HepG2 (cell line): Measurements from ENCODE around the gene MAN2A2. TPM values are rescaled to one million over a fixed set of nuclear protein-coding genes. Genes with fewer than 3 reads are reported as not detected.

Source experiments
- ATAC-seq: fragments of 200-7000 bp; cut with Tn5 transposase; 3 replicates; pipeline ENCODE4 v1.9.1; 2020; ENCODE audit warnings: mild to moderate bottlenecking, moderate library complexity
- BruUV-seq: library from RNA; stranded (reverse); fragments of 400-500 nt; replicated peaks from 2 replicates; lab custom pipeline; 2021; lab: Mats Ljungman, UMichigan
- CTCF ChIA-PET: fragments of 300-600 bp; formaldehyde crosslinking; extraction: SDS; loops from one replicate; lab custom pipeline; 2021; ENCODE audit warnings: low total read pairs, inconsistent platforms, low intra/inter-chr PET ratio; lab: Yijun Ruan, JAX
- POLR2A ChIA-PET: fragments of 350-600 bp; sonication (Branson Sonifier 250); formaldehyde crosslinking; loops from one replicate; lab custom pipeline; 2020; ENCODE audit warnings: antibody characterized with exemption, inconsistent platforms; lab: Yijun Ruan, JAX
- DNase-seq: peaks from one replicate; pipeline ENCODE4 v3.0.0-alpha.2; 2015; ENCODE audit warnings: low spot score
- FAIRE-seq: peaks from 3 replicates; lab custom pipeline; 2011; peaks lifted over from hg19 to GRCh38; lab: Jason Lieb, UNC
- H2AFZ ChIP-seq: one replicate; pipeline ENCODE4 v1.6.1; 2011; ENCODE audit warnings: low read length, inconsistent platforms
- H3K27ac ChIP-seq: fragments of 300-600 bp; 3 replicates; pipeline ENCODE4 v1.8.0; 2011; ENCODE audit warnings: mixed run types, mild to moderate bottlenecking, mixed read lengths, low read length, inconsistent platforms; ENCODE audit not compliant: insufficient read depth; ENCODE audit errors: extremely low read length
- H3K27me3 ChIP-seq, 2 experiments: fragments of 200-600 bp in 1 of 2; 2 replicates in 1 of 2; 3 replicates in 1 of 2; pipeline versions ENCODE4 v1.6.0 to v1.8.0; 2011; ENCODE audit warnings: low read length in 2 of 2, mild to moderate bottlenecking in 2 of 2, moderate library complexity in 2 of 2, inconsistent platforms in 1 of 2; ENCODE audit not compliant: insufficient read depth in 2 of 2, control insufficient read depth in 1 of 2
- H3K36me3 ChIP-seq, 2 experiments: fragments of 200-600 bp in 1 of 2; replicated peaks in 1 of 2; 2 replicates in 1 of 2; 3 replicates in 1 of 2; pipeline versions ENCODE4 v1.5.1 to v1.8.0; 2011; ENCODE audit warnings: low read length in 2 of 2, inconsistent platforms in 1 of 2; ENCODE audit not compliant: insufficient read depth in 2 of 2, control insufficient read depth in 1 of 2
- H3K4me1 ChIP-seq: 2 replicates; pipeline ENCODE4 v1.5.1; 2012; ENCODE audit warnings: low read length, inconsistent platforms; ENCODE audit not compliant: insufficient read depth
- H3K4me2 ChIP-seq: 2 replicates; pipeline ENCODE4 v1.6.0; 2011; ENCODE audit warnings: low read depth, low read length, inconsistent platforms
- H3K4me3 ChIP-seq, 3 experiments: fragments of 200-600 bp in 1 of 3; sonication (generic), shearing (Covaris generic) in 1 of 3; replicated peaks in 1 of 3; 2 replicates each; pipeline ENCODE4 v1.5.1; 2011 to 2016; ENCODE audit warnings: low read length in 3 of 3, inconsistent platforms in 2 of 3, low read depth in 2 of 3, mild to moderate bottlenecking in 2 of 3, control low read depth in 1 of 3, mixed read lengths in 1 of 3; ENCODE audit not compliant: insufficient read depth in 1 of 3
- H3K79me2 ChIP-seq: one replicate; pipeline ENCODE4 v1.6.1; 2011; ENCODE audit warnings: low read length, inconsistent platforms; ENCODE audit not compliant: insufficient read depth
- H3K9ac ChIP-seq: 2 replicates; pipeline ENCODE4 v1.6.0; 2011; ENCODE audit warnings: mild to moderate bottlenecking, low read depth, low read length, inconsistent platforms; ENCODE audit not compliant: insufficient read depth
- H3K9me3 ChIP-seq: 2 replicates; pipeline ENCODE4 v1.5.1; 2012; ENCODE audit warnings: mild to moderate bottlenecking, low read length
- H4K20me1 ChIP-seq: 2 replicates; pipeline ENCODE4 v1.6.0; 2011; ENCODE audit warnings: inconsistent platforms, mild to moderate bottlenecking, low read length, moderate library complexity; ENCODE audit not compliant: insufficient read depth
- BCL6 ChIP-seq: IDR thresholded peaks from 2 replicates; pipeline ENCODE4 v1.6.1; 2016; ENCODE audit warnings: missing genetic modification reagents, missing compliant biosample characterization
- FOSL1 ChIP-seq: sonication (generic); formaldehyde crosslinking; IDR thresholded peaks from 2 replicates; pipeline ENCODE4 v1.9.0; 2021; ENCODE audit warnings: missing genetic modification reagents, borderline replicate concordance
- FOSL2 ChIP-seq: sonication (generic); formaldehyde crosslinking; IDR thresholded peaks from 2 replicates; pipeline ENCODE4 v1.4.0; 2020; ENCODE audit warnings: missing genetic modification reagents
- FOXA1 ChIP-seq, 2 experiments: fragments of 450-650 bp in 1 of 2; sonication (generic) in 1 of 2; formaldehyde crosslinking in 1 of 2; IDR thresholded peaks; 2 replicates each; pipeline versions ENCODE4 v1.4.0 to v1.6.1; 2016 to 2020; ENCODE audit warnings: missing genetic modification reagents in 1 of 2
- MAFF ChIP-seq: IDR thresholded peaks from 2 replicates; pipeline ENCODE4 v1.6.1; 2011; ENCODE audit warnings: low read depth, low read length, improper control_type of control experiment
- NFYC ChIP-seq: IDR thresholded peaks from 2 replicates; pipeline ENCODE4 v1.6.1; 2016; ENCODE audit warnings: missing genetic modification reagents, missing compliant biosample characterization
- RFX5 ChIP-seq: IDR thresholded peaks from 2 replicates; pipeline ENCODE4 v1.6.1; 2011; ENCODE audit warnings: low read depth, low read length, improper control_type of control experiment
- ZNF263 ChIP-seq: sonication (generic); formaldehyde crosslinking; IDR thresholded peaks from 2 replicates; pipeline ENCODE4 v1.4.0; 2020; ENCODE audit warnings: missing genetic modification reagents
- WGBS: methylation state at CpG from one replicate; pipeline ENCODE4 v1.1.6; 2017; ENCODE audit warnings: low lambda C conversion rate; 5-methylcytosine and 5-hydroxymethylcytosine counted together
- in situ Hi-C: cut with HindIII; loops from 2 replicates; pipeline ENCODE4 v1.10.0; 2017; ENCODE audit warnings: low pct_unique_long_range_greater_than_20kb; ENCODE audit not compliant: extremely low pct_ligation_motif_present
- intact Hi-C: fragments of 100-400 bp; cut with micrococcal nuclease; formaldehyde crosslinking; loops from one replicate; pipeline ENCODE4 v1.10.0; 2022; ENCODE audit not compliant: unreplicated experiment
- polyA plus RNA-seq, 8 experiments: library from polyadenylated mRNA; depleted of rRNA in 3 of 8; stranded (reverse) in 7 of 8; unstranded in 1 of 8; fragments of >200 nt; fragmentation: Illumina TruSeq in 4 of 8; extraction: Trizol in 4 of 8; gene quantifications; 2 replicates each; pipeline versions ENCODE4 v1.2.1 to v1.2.3, GENCODE V29; 2011 to 2016; ENCODE audit warnings: low read depth in 4 of 8, missing spikeins in 1 of 8, mixed read lengths in 1 of 8; ENCODE audit not compliant: insufficient read depth in 1 of 8
- total RNA-seq, 5 experiments: library from RNA; depleted of rRNA; stranded (reverse); fragments of >200 nt; fragmentation: Illumina TruSeq; extraction: Trizol; gene quantifications; 2 replicates each; pipeline ENCODE4 v1.2.3, GENCODE V29; 2016; ENCODE audit warnings: low read depth in 1 of 5
- TF ChIP-seq, protein P1 (sequence below): IDR thresholded peaks from 2 replicates; pipeline ENCODE4 v1.6.1; 2016
- TF ChIP-seq, protein P2 (sequence below): IDR thresholded peaks from 2 replicates; pipeline ENCODE4 v1.6.1; 2018; ENCODE audit warnings: missing genetic modification reagents, mild to moderate bottlenecking, missing compliant biosample characterization
- TF ChIP-seq, protein P3 (sequence below): sonication (generic); formaldehyde crosslinking; IDR thresholded peaks from 2 replicates; pipeline ENCODE4 v1.9.0; 2022; ENCODE audit warnings: low read depth, missing genetic modification reagents
- TF ChIP-seq, protein P4 (sequence below): sonication (generic); formaldehyde crosslinking; IDR thresholded peaks from 2 replicates; pipeline ENCODE4 v1.5.1; 2020; ENCODE audit warnings: mild to moderate bottlenecking, missing genetic modification reagents, borderline replicate concordance

The MAN2A2 gene
- total and polyA plus RNA-seq, 2 of the 13 experiments (the other 11 are each of a cell fraction or from before 2014, with no cell fraction given): 17.5 to 51.5 TPM

DNA sequence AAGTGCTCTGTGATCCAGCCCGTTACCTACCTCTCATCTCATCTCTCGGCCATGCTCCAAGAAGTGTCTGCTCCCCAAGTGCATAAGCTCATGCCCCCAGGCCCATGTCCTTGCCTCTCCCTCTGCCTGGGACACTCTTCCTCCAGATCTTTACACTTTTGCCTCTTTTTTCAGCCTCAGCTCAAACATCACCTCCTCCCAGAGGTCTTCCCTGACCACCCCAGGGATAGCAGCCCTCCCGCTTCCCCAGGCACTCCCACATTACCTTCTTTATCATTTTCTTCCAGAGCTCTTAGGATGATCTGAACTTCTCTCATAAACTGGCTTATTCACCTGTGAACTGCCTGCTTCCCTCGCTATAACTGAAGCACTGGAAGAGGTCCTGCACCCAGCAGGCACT lies 37.4 kb upstream of the MAN2A2 start (continued):
- TF ChIP-seq, protein P1, sequence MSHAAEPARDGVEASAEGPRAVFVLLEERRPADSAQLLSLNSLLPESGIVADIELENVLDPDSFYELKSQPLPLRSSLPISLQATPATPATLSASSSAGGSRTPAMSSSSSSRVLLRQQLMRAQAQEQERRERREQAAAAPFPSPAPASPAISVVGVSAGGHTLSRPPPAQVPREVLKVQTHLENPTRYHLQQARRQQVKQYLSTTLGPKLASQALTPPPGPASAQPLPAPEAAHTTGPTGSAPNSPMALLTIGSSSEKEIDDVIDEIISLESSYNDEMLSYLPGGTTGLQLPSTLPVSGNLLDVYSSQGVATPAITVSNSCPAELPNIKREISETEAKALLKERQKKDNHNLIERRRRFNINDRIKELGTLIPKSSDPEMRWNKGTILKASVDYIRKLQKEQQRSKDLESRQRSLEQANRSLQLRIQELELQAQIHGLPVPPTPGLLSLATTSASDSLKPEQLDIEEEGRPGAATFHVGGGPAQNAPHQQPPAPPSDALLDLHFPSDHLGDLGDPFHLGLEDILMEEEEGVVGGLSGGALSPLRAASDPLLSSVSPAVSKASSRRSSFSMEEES (CRISPR knock-in tag): no peak
- TF ChIP-seq, protein P2, sequence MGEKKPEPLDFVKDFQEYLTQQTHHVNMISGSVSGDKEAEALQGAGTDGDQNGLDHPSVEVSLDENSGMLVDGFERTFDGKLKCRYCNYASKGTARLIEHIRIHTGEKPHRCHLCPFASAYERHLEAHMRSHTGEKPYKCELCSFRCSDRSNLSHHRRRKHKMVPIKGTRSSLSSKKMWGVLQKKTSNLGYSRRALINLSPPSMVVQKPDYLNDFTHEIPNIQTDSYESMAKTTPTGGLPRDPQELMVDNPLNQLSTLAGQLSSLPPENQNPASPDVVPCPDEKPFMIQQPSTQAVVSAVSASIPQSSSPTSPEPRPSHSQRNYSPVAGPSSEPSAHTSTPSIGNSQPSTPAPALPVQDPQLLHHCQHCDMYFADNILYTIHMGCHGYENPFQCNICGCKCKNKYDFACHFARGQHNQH (CRISPR knock-in tag): no peak
- TF ChIP-seq MAFF: no peak

DNA sequence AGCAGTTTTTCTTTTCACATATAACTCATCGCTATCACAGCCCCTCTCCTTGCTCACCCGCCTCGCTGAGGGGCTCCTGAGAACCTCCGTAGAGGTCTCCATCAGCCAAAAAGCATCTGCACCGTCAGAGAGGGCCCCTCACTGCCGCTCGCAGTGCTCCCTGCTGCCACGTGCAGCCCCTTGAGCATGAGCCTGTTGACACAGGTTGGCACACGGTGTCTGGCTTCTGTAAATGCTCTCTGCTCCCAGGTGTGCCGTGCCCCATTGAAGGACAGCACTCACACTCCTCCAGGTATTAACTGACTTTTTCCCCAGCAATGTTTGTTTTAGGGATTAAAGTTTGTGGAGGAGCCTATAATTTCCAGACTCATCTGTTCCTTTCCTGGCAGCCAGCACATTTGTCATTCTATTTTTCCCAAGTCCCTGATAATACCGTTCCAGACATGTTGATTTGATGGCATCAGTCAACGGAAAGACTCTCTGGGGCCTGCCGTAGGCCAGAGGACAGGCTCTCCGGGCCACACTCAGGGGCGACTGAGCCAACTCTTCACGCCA lies 36.9 kb upstream of the MAN2A2 start:
- no TSS peak for BruUV-seq
- Histone ChIP-seq H3K36me3 (no peaks in the 10 kb centered on the region), H3K4me1 (peaks cover 79% of the 10 kb centered on the region), H2AFZ (no peak overlapping the region), H3K27ac (no peak overlapping the region), H3K79me2 (no peaks in the 10 kb centered on the region), H3K9ac (no peak overlapping the region), H3K9me3 (no peaks in the 10 kb centered on the region), H4K20me1 (no peaks in the 10 kb centered on the region), H3K27me3 (peaks cover 0 to 62% of the 10 kb centered on the region in 2 experiments; a peak in 4 of 5 replicates), H3K4me3 (no peak overlapping the region), H3K4me2 (no peak overlapping the region)
- WGBS: 8% methylated on average over 14 of the region's 16 CpGs
- FAIRE-seq (no peak), ATAC-seq (peak; percentile 14; the same call in 1 of the 3 replicates), DNase-seq (no peak)
- ChIA-PET CTCF (no interaction called here), POLR2A (no interaction called here)
- TF ChIP-seq, protein P3, sequence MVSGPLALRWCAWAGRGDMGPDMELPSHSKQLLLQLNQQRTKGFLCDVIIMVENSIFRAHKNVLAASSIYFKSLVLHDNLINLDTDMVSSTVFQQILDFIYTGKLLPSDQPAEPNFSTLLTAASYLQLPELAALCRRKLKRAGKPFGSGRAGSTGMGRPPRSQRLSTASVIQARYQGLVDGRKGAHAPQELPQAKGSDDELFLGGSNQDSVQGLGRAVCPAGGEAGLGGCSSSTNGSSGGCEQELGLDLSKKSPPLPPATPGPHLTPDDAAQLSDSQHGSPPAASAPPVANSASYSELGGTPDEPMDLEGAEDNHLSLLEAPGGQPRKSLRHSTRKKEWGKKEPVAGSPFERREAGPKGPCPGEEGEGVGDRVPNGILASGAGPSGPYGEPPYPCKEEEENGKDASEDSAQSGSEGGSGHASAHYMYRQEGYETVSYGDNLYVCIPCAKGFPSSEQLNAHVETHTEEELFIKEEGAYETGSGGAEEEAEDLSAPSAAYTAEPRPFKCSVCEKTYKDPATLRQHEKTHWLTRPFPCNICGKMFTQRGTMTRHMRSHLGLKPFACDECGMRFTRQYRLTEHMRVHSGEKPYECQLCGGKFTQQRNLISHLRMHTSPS: peak; percentile 46; the same call in 1 of the 2 replicates
- TF ChIP-seq, protein P4, sequence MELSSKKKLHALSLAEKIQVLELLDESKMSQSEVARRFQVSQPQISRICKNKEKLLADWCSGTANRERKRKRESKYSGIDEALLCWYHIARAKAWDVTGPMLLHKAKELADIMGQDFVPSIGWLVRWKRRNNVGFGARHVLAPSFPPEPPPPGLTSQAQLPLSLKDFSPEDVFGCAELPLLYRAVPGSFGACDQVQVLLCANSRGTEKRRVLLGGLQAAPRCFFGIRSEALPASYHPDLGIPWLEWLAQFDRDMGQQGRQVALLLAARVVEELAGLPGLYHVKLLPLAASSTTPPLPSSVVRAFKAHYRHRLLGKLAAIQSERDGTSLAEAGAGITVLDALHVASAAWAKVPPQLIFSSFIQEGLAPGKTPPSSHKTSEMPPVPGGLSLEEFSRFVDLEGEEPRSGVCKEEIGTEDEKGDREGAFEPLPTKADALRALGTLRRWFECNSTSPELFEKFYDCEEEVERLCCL (CRISPR knock-in tag): no peak
- TF ChIP-seq FOSL2 (CRISPR knock-in tag) (0 out of 2 replicates have a peak, but pooled peaks have one; percentile 10), FOXA1 (IDR thresholded peaks at IDR 0.05) (no peak), FOXA1 (CRISPR knock-in tag; IDR thresholded peaks at IDR 0.05) (0 out of 2 replicates have a peak, but pooled peaks have one; percentile 34), ZNF263 (CRISPR knock-in tag) (peak; percentile 84), NFYC (CRISPR knock-in tag) (no peak), FOSL1 (CRISPR knock-in tag) (no peak), BCL6 (0 out of 2 replicates have a peak, but pooled peaks have one; percentile 19), RFX5 (no peak)
- in situ Hi-C loops (no loop called here), intact Hi-C loops (no loop called here)
